Ovary (tissue), 9 donors: ENCODE data around the gene ITGB5. TPM values are rescaled to one million over a fixed set of nuclear protein-coding genes. Genes with fewer than 3 reads are reported as not detected.

Source experiments
- DNase-seq, 5 donors: peaks; one replicate each; pipeline ENCODE4 v3.0.0-alpha.2; 2019 to 2020
- H3K27ac ChIP-seq, 2 donors: fragments of 200-600 bp; one replicate each; pipeline versions ENCODE4 v1.5.1 to v1.8.0; 2019 to 2022
- H3K27me3 ChIP-seq: fragments of 200-600 bp; one replicate; pipeline ENCODE4 v1.8.0; 2022
- H3K36me3 ChIP-seq: fragments of 200-600 bp; sonication (generic); one replicate; pipeline ENCODE4 v1.5.1; 2019
- H3K4me1 ChIP-seq: one replicate; pipeline ENCODE4 v1.8.1; 2013; ENCODE audit warnings: mild to moderate bottlenecking, moderate library complexity; ENCODE audit not compliant: insufficient read depth
- H3K4me3 ChIP-seq: fragments of 200-600 bp; sonication (generic); one replicate; pipeline ENCODE4 v1.5.1; 2017
- H3K9me3 ChIP-seq, 2 donors: fragments of 200-600 bp in 1 of 2; sonication (generic) in 1 of 2; one replicate each; pipeline versions ENCODE4 v1.5.1 to v1.8.1; 2013 to 2019; ENCODE audit warnings: mild to moderate bottlenecking in 1 of 2, moderate library complexity in 1 of 2
- CTCF ChIP-seq, 3 donors: fragments of 450-650 bp in 2 of 3; fragments of 200-600 bp in 1 of 3; IDR thresholded peaks; one replicate each; pipeline versions ENCODE4 v1.5.1 to v1.8.0; 2016 to 2022; ENCODE audit warnings: antibody characterized with exemption in 3 of 3, mild to moderate bottlenecking in 1 of 3
- EP300 ChIP-seq: sonication (generic); formaldehyde crosslinking; IDR thresholded peaks from one replicate; pipeline ENCODE4 v1.6.1; 2017; ENCODE audit warnings: antibody characterized with exemption
- POLR2A ChIP-seq: fragments of 450-650 bp; IDR thresholded peaks from one replicate; pipeline ENCODE4 v1.6.1; 2017; ENCODE audit warnings: antibody characterized with exemption, mild to moderate bottlenecking, moderate library complexity
- WGBS, 3 donors: extraction: QIAGEN DNeasy Blood & Tissue Kit in 1 of 3; methylation state at CpG; one replicate each; pipeline versions ENCODE4 v1.1.5 to v1.1.7; 2013 to 2017; 5-methylcytosine and 5-hydroxymethylcytosine counted together
- intact Hi-C, 4 donors: fragments of 100-400 bp; cut with DNase I; formaldehyde crosslinking; loops; one replicate each; pipeline versions ENCODE4 v1.11.0 to v1.15.1; 2022 to 2023
- polyA plus RNA-seq, 2 donors: library from polyadenylated mRNA; stranded (reverse); fragments of 200-250 nt in 1 of 2; fragments of 350-450 nt in 1 of 2; fragmentation: Illumina TruSeq in 1 of 2; extraction: RNeasy Lipid Tissue Mini Kit (QIAGEN cat#74804) in 1 of 2; gene quantifications; one replicate each; pipeline ENCODE4 v1.2.3, GENCODE V29; 2013 to 2014
- total RNA-seq, 7 donors: library from RNA; depleted of rRNA in 2 of 7; stranded (reverse); fragments of >200 nt in 2 of 7; fragmentation: NEBNext Ultra II Directional in 3 of 7; extraction: Animal tissue kit (Norgen Biotek cat#: 25700) in 3 of 7; gene quantifications; one replicate each; pipeline versions ENCODE4 v1.1.0 to v1.2.4, GENCODE V29; 2016 to 2023
- donor health status: DM: no; HTN: no; CAD: no; lungs with moderate emphysema.
- donor health status: DM: no; HTN: no; CAD: no.
- donor health status: Bipolar disorder and iron deficiency.
- donor health status: DM: yes; HTN: yes; CAD: no.
- donor health status: DM: no; HTN: no; CAD: no.
- donor health status: DM: yes; HTN: yes; CAD: no.

Gene ITGB5
- total and polyA plus RNA-seq, 9 donors: 31.0 to 109 (median 38.0) TPM

GRCh38 chr3:124916837-124917409 lies 29.8 kb upstream of the ITGB5 start:
- no peaks in the 10 kb centered on the region for H3K36me3 ChIP-seq
- no peaks in the 10 kb centered on the region for H3K4me1 ChIP-seq
- H3K9me3 ChIP-seq: no peaks in the 10 kb centered on the region
- no peak for DNase-seq
- H3K27me3 ChIP-seq: no peaks in the 10 kb centered on the region
- 58 to 61% (median 61%) methylated on average over 8 of the region's 8 CpGs for WGBS, 3 donors
- no peak overlapping the region for H3K27ac ChIP-seq
- intact Hi-C loops: no loop called here
- no peak overlapping the region for H3K4me3 ChIP-seq
- TF ChIP-seq EP300 (no peak), CTCF (IDR thresholded peaks at IDR 0.05) (no peak), POLR2A (no peak)

GRCh38 chr3:124915254-124915653 lies 28.1 kb upstream of the ITGB5 start:
- no peak overlapping the region for H3K27ac ChIP-seq
- intact Hi-C loops: no loop called here
- WGBS, 3 donors: 92 to 96% (median 94%) methylated on average over 3 of the region's 3 CpGs
- H3K27me3 ChIP-seq: no peaks in the 10 kb centered on the region
- H3K36me3 ChIP-seq: no peaks in the 10 kb centered on the region
- TF ChIP-seq CTCF (IDR thresholded peaks at IDR 0.05) (no peak), EP300 (no peak), POLR2A (no peak)
- H3K9me3 ChIP-seq: no peaks in the 10 kb centered on the region
- H3K4me1 ChIP-seq: no peaks in the 10 kb centered on the region
- DNase-seq: no peak
- H3K4me3 ChIP-seq: no peak overlapping the region

- Histone ChIP-seq H3K4me3 (no peak overlapping the region), H3K36me3 (no peaks in the 10 kb centered on the region), H3K4me1 (no peaks in the 10 kb centered on the region), H3K27me3 (no peaks in the 10 kb centered on the region), H3K9me3 (no peaks in the 10 kb centered on the region), H3K27ac (no peak overlapping the region)
- intact Hi-C loops: loop anchor here in 1 of 4 donors (10.0 kb wide), 1 partner anchor 343 kb away; no protein-coding TSS in a partner anchor
- DNase-seq: no peak
- 71 to 79% (median 74%) methylated on average over 9 of the region's 9 CpGs for WGBS, 3 donors
- no peak for TF ChIP-seq EP300
- no peak for TF ChIP-seq CTCF (IDR thresholded peaks at IDR 0.05)
Observed at GRCh38 chr3:124907957-124908356, 20.8 kb upstream of the ITGB5 start.

- TF ChIP-seq POLR2A (no peak), CTCF (IDR thresholded peaks at IDR 0.05) (no peak), EP300 (no peak)
- Histone ChIP-seq H3K27me3 (no peaks in the 10 kb centered on the region), H3K4me3 (no peak overlapping the region), H3K36me3 (no peaks in the 10 kb centered on the region), H3K27ac (no peak overlapping the region), H3K9me3 (no peaks in the 10 kb centered on the region), H3K4me1 (peaks cover 1% of the 10 kb centered on the region)
- DNase-seq: no peak
- WGBS, 3 donors: 73 to 80% (median 79%) methylated on average over 6 of the region's 6 CpGs
- intact Hi-C loops: loop anchor here in 2 of 4 donors (5.0 to 10.0 kb wide), 2 partner anchors 340 to 343 kb away; no protein-coding TSS in a partner anchor
Observed at GRCh38 chr3:124904835-124905492, 17.8 kb upstream of the ITGB5 start.
